GM19023 (cell line): ENCODE measurements around the gene CHFR.
"Not testable (repeated sequence)": the region's sequence is repeated elsewhere in the genome, so short reads cannot be mapped to it uniquely, and the experiment has no call there.

Experiments
- ATAC-seq: cut with Tn5 transposase; IDR thresholded peaks from one replicate; pipeline ENCODE4 v1.9.1; 2021; ENCODE audit warnings: mild to moderate bottlenecking, moderate library complexity; ENCODE audit not compliant: unreplicated experiment

CHFR gene

GRCh38 chr12:132887513-132888351 is at the start of gene CHFR:
Gene CHFR (minus strand): TSS chr12:132887605. CDS start chr12:132887328, 277 bp downstream.
- peak; percentile 99 for ATAC-seq

GRCh38 chr12:132936921-132937320 is 49.5 kb upstream of the CHFR start:
- not testable (repeated sequence) for ATAC-seq

GRCh38 chr12:132936163-132936562 is 48.8 kb upstream of the CHFR start:
- ATAC-seq, result no peak

- ATAC-seq, result no peak
Observed at GRCh38 chr12:132926415-132926833, 39.0 kb upstream of the CHFR start.

GRCh38 chr12:132925597-132926414 is 38.4 kb upstream of the CHFR start:
- no peak for ATAC-seq

- ATAC-seq, result no peak
Observed at GRCh38 chr12:132924356-132924755, 37.0 kb upstream of the CHFR start.

- no peak for ATAC-seq
Observed at GRCh38 chr12:132923356-132923909, 36.0 kb upstream of the CHFR start.

GRCh38 chr12:132922676-132923075 is 35.3 kb upstream of the CHFR start:
- ATAC-seq, result no peak

- no peak for ATAC-seq
Observed at GRCh38 chr12:132921685-132922084, 34.3 kb upstream of the CHFR start.

- ATAC-seq, result no peak
Observed at GRCh38 chr12:132918680-132919079, 31.3 kb upstream of the CHFR start.

GRCh38 chr12:132909030-132909368 is 21.6 kb upstream of the CHFR start:
- peak; percentile 12 for ATAC-seq

GRCh38 chr12:132908145-132909029 is 21.0 kb upstream of the CHFR start:
- peak; percentile 97 for ATAC-seq

- ATAC-seq, result not testable (repeated sequence)
Observed at GRCh38 chr12:132907789-132908144, 20.4 kb upstream of the CHFR start.

- no peak for ATAC-seq
Observed at GRCh38 chr12:132907216-132907615, 19.8 kb upstream of the CHFR start.

GRCh38 chr12:132904718-132905328 is 17.4 kb upstream of the CHFR start:
- no peak for ATAC-seq

- ATAC-seq, result no peak
Observed at GRCh38 chr12:132899033-132899432, 11.6 kb upstream of the CHFR start.

GRCh38 chr12:132888852-132889251 is 1.4 kb upstream of the CHFR start:
- ATAC-seq, result no peak

- peak; percentile 14 for ATAC-seq
Observed at GRCh38 chr12:132886529-132887477, 602 bp downstream of the CHFR start.

- ATAC-seq, result no peak
Observed at GRCh38 chr12:132881818-132882217, 5.6 kb downstream of the CHFR start.
